Hindlimb muscle (tissue), 1 donor: ENCODE measurements around the gene AGT. TPM values are rescaled to one million over a fixed set of nuclear protein-coding genes. Genes with fewer than 3 reads are reported as not detected.
"Not testable (repeated sequence)": the region's sequence is repeated elsewhere in the genome, so short reads cannot be mapped to it uniquely, and the experiment has no call there.

Experiments used
- DNase-seq: peaks from one replicate; pipeline ENCODE4 v3.0.0-alpha.2; 2013
- polyA plus RNA-seq: library from polyadenylated mRNA; unstranded; fragments of 120-200 nt; gene quantifications from one replicate; pipeline ENCODE4 v1.2.1, GENCODE V29; 2013; ENCODE audit not compliant: insufficient read length

Gene AGT
- polyA plus RNA-seq, 1 donor, result 17.9 TPM

- DNase-seq, result no peak
These were observed 6.8 kb downstream of the AGT start for GRCh38 chr1:230706887-230707731.

- DNase-seq, result no peak
These were observed 7.8 kb downstream of the AGT start for GRCh38 chr1:230706020-230706699.

GRCh38 chr1:230705289-230706019 is 8.5 kb downstream of the AGT start:
- DNase-seq, result no peak

GRCh38 chr1:230704830-230705229 is 9.1 kb downstream of the AGT start:
- DNase-seq, result no peak

- no peak for DNase-seq
These were observed 10.1 kb downstream of the AGT start for GRCh38 chr1:230703679-230704385.

GRCh38 chr1:230702934-230703678 is 10.8 kb downstream of the AGT start:
- DNase-seq, result no peak

GRCh38 chr1:230701895-230702768 is 11.8 kb downstream of the AGT start:
- DNase-seq, result no peak

GRCh38 chr1:230701434-230701833 is 12.5 kb downstream of the AGT start:
- DNase-seq, result no peak

GRCh38 chr1:230700132-230700531 is 13.8 kb downstream of the AGT start:
- DNase-seq, result no peak

- DNase-seq, result no peak
These were observed 14.2 kb downstream of the AGT start for GRCh38 chr1:230699716-230700115.

GRCh38 chr1:230698964-230699363 is 15.0 kb downstream of the AGT start:
- DNase-seq, result not testable (repeated sequence)

GRCh38 chr1:230698130-230698529 is 15.8 kb downstream of the AGT start:
- no peak for DNase-seq

- DNase-seq, result no peak
These were observed 17.0 kb downstream of the AGT start for GRCh38 chr1:230696722-230697437.

GRCh38 chr1:230696218-230696617 is 17.7 kb downstream of the AGT start:
- DNase-seq, result no peak

GRCh38 chr1:230694991-230695390 is 18.9 kb downstream of the AGT start:
- no peak for DNase-seq

GRCh38 chr1:230694464-230694863 is 19.5 kb downstream of the AGT start:
- DNase-seq, result no peak

GRCh38 chr1:230693777-230694176 is 20.1 kb downstream of the AGT start:
- no peak for DNase-seq

GRCh38 chr1:230693221-230693620 is 20.7 kb downstream of the AGT start:
- no peak for DNase-seq

- DNase-seq, result no peak
These were observed 22.3 kb downstream of the AGT start for GRCh38 chr1:230691615-230692014.

- no peak for DNase-seq
These were observed 23.8 kb downstream of the AGT start for GRCh38 chr1:230690101-230690500.
